K562 (cell line): ENCODE data around the gene CNDP2. TPM values are rescaled to one million over a fixed set of nuclear protein-coding genes. Genes with fewer than 3 reads are reported as not detected.

ENCODE experiments used
- ATAC-seq: fragments of 200-7000 bp; cut with Tn5 transposase; 3 replicates; pipeline ENCODE4 v1.9.1; 2020; ENCODE audit warnings: moderate library complexity
- BruUV-seq: library from RNA; stranded (reverse); fragments of 400-500 nt; replicated peaks from 2 replicates; lab custom pipeline; 2021; lab: Mats Ljungman, UMichigan
- CTCF ChIA-PET: fragments of 300-600 bp; formaldehyde crosslinking; extraction: SDS; loops from one replicate; lab custom pipeline; 2021; ENCODE audit warnings: low intra/inter-chr PET ratio; lab: Yijun Ruan, JAX
- POLR2A ChIA-PET: fragments of 300-600, 350-650 bp; sonication (Branson Sonifier 250); formaldehyde crosslinking; extraction: SDS; loops from one replicate; lab custom pipeline; 2021; ENCODE audit warnings: antibody characterized with exemption, inconsistent platforms; lab: Yijun Ruan, JAX
- DNase-seq, 4 experiments: peaks; one replicate each; pipeline versions ENCODE4 v3.0.0 to v3.0.0-alpha.2; 2011 to 2018; ENCODE audit warnings: low spot score in 3 of 4, mixed read lengths in 3 of 4; ENCODE audit errors: extremely low read depth in 1 of 4
- FAIRE-seq: peaks from 2 replicates; lab custom pipeline; 2011; peaks lifted over from hg19 to GRCh38; lab: Jason Lieb, UNC
- H2AFZ ChIP-seq: 2 replicates; pipeline ENCODE4 v1.6.0; 2011; ENCODE audit warnings: low read depth, low read length, control low read depth, inconsistent platforms
- H3K27ac ChIP-seq: fragments of 200-600 bp; 3 replicates; pipeline ENCODE4 v1.8.0; 2011; ENCODE audit warnings: low read depth, mild to moderate bottlenecking, control low read depth, inconsistent platforms, low read length, moderate library complexity, mixed read lengths; ENCODE audit errors: extremely low read depth
- H3K27me3 ChIP-seq, 2 experiments: fragments of 300-600 bp in 1 of 2; 2 replicates in 1 of 2; 3 replicates in 1 of 2; pipeline versions ENCODE4 v1.6.0 to v1.8.0; 2011; ENCODE audit warnings: inconsistent platforms in 2 of 2, low read length in 2 of 2, mild to moderate bottlenecking in 1 of 2, mixed read lengths in 1 of 2, moderate library complexity in 1 of 2; ENCODE audit not compliant: control insufficient read depth in 2 of 2, insufficient read depth in 2 of 2
- H3K36me3 ChIP-seq: fragments of 300-600 bp; 3 replicates; pipeline ENCODE4 v1.8.0; 2011; ENCODE audit warnings: mild to moderate bottlenecking, low read length, inconsistent platforms; ENCODE audit not compliant: control insufficient read depth, insufficient read depth
- H3K4me1 ChIP-seq, 2 experiments: fragments of 200-600 bp in 1 of 2; replicated peaks in 1 of 2; 2 replicates in 1 of 2; 3 replicates in 1 of 2; pipeline versions ENCODE4 v1.5.1 to v1.8.0; 2011; ENCODE audit warnings: inconsistent platforms in 2 of 2, low read length in 2 of 2, mild to moderate bottlenecking in 1 of 2, mixed read lengths in 1 of 2, moderate library complexity in 1 of 2; ENCODE audit not compliant: control insufficient read depth in 2 of 2, insufficient read depth in 2 of 2
- H3K4me2 ChIP-seq: 2 replicates; pipeline ENCODE4 v1.6.1; 2011; ENCODE audit warnings: low read length, control low read depth, inconsistent platforms, mixed read lengths; ENCODE audit not compliant: insufficient read depth
- H3K4me3 ChIP-seq: fragments of 200-600 bp; sonication (generic), shearing (Covaris generic); 2 replicates; pipeline ENCODE4 v1.5.1; 2016; ENCODE audit warnings: control low read depth, inconsistent platforms
- H3K79me2 ChIP-seq: fragments of 200-600 bp; 3 replicates; pipeline ENCODE4 v1.8.0; 2011; ENCODE audit warnings: low read length, inconsistent platforms; ENCODE audit not compliant: control insufficient read depth, insufficient read depth
- H3K9ac ChIP-seq, 2 experiments: 2 replicates each; pipeline versions ENCODE4 v1.6.0 to v1.6.1; 2011; ENCODE audit warnings: low read depth in 2 of 2, low read length in 2 of 2, control low read depth in 1 of 2, inconsistent platforms in 1 of 2, mild to moderate bottlenecking in 1 of 2, mixed read lengths in 1 of 2; ENCODE audit not compliant: insufficient read depth in 1 of 2
- H3K9me1 ChIP-seq: one replicate; pipeline ENCODE4 v1.6.0; 2011; ENCODE audit warnings: inconsistent platforms, mild to moderate bottlenecking, low read length, moderate library complexity; ENCODE audit not compliant: control insufficient read depth, insufficient read depth
- H3K9me3 ChIP-seq: replicated peaks from 2 replicates; pipeline ENCODE4 v1.5.1; 2011; ENCODE audit warnings: low read depth, low read length, inconsistent platforms; ENCODE audit not compliant: control insufficient read depth, insufficient read depth
- H4K20me1 ChIP-seq: replicated peaks from 2 replicates; pipeline ENCODE4 v1.6.1; 2011; ENCODE audit warnings: low read length, inconsistent platforms, mixed read lengths; ENCODE audit not compliant: control insufficient read depth, insufficient read depth
- ADNP ChIP-seq: fragments of 200-800 bp; sonication (Bioruptor generic); IDR thresholded peaks from 2 replicates; pipeline ENCODE4 v1.6.1; 2016; ENCODE audit warnings: missing genetic modification characterization, missing compliant biosample characterization
- ILF3 ChIP-seq: fragments of 450-650 bp; IDR thresholded peaks from 2 replicates; pipeline ENCODE4 v1.6.1; 2018; ENCODE audit warnings: antibody characterized with exemption, mild to moderate bottlenecking, moderate library complexity, borderline replicate concordance
- NFRKB ChIP-seq: fragments of 450-650 bp; IDR thresholded peaks from 2 replicates; pipeline ENCODE4 v1.6.1; 2016; ENCODE audit warnings: low read depth
- RBM39 ChIP-seq: fragments of 200-400 bp; formaldehyde crosslinking; optimal IDR thresholded peaks from 2 replicates; pipeline ENCODE3; 2018; ENCODE audit warnings: low read depth, low read length
- TAF15 ChIP-seq: fragments of 200-400 bp; formaldehyde crosslinking; IDR thresholded peaks from 2 replicates; pipeline ENCODE4 v1.6.1; 2017; ENCODE audit warnings: mild to moderate bottlenecking, low read depth, low read length, moderate library complexity
- TAF9B ChIP-seq: fragments of 450-650 bp; IDR thresholded peaks from 2 replicates; pipeline ENCODE4 v1.6.1; 2018; ENCODE audit warnings: mild to moderate bottlenecking; ENCODE audit not compliant: partially characterized antibody
- ZC3H8 ChIP-seq: fragments of 450-650 bp; IDR thresholded peaks from 2 replicates; pipeline ENCODE4 v1.6.1; 2017
- ZNF175 ChIP-seq: fragments of 200-800 bp; sonication (Bioruptor generic); IDR thresholded peaks from 2 replicates; pipeline ENCODE4 v1.6.1; 2016; ENCODE audit warnings: low read depth, mild to moderate bottlenecking, missing genetic modification characterization, missing compliant biosample characterization
- ZNF431 ChIP-seq: sonication (generic); formaldehyde crosslinking; IDR thresholded peaks from 2 replicates; pipeline ENCODE4 v1.8.0; 2022; ENCODE audit warnings: mild to moderate bottlenecking, missing genetic modification reagents
- ZNF444 ChIP-seq: fragments of 250-450 bp; sonication (Bioruptor Pico); IDR thresholded peaks from 2 replicates; pipeline ENCODE4 v1.4.0; 2020; ENCODE audit warnings: mild to moderate bottlenecking, moderate library complexity
- WGBS: fragments of 100-300 bp; shearing (Covaris generic); methylation state at CpG from one replicate; pipeline ENCODE4 v1.1.6; 2016; ENCODE audit warnings: low coverage, mixed read lengths; ENCODE audit not compliant: insufficient coverage; ENCODE audit errors: missing lambda C conversion rate; 5-methylcytosine and 5-hydroxymethylcytosine counted together
- in situ Hi-C: fragments of 300-500 bp; cut with MboI; formaldehyde crosslinking; loops from 4 replicates; pipeline ENCODE4 v1.15.0; 2018; ENCODE audit warnings: inconsistent platforms, mixed read lengths
- intact Hi-C: fragments of 100-400 bp; cut with micrococcal nuclease; formaldehyde crosslinking; loops from 2 replicates; pipeline ENCODE4 v1.14.2; 2022
- polyA plus RNA-seq, 8 experiments: library from polyadenylated mRNA; depleted of rRNA in 4 of 8; stranded (reverse) in 5 of 8; unstranded in 3 of 8; fragments of >200 nt; fragmentation: Nextera tagmentation in 2 of 8; fragmentation: Illumina TruSeq in 1 of 8; extraction: Ambion mirVana in 2 of 8; extraction: Trizol in 1 of 8; gene quantifications; 2 replicates each; pipeline versions ENCODE4 v1.2.1 to v1.2.3, GENCODE V29; 2011 to 2014; ENCODE audit warnings: inconsistent platforms in 1 of 8, missing spikeins in 1 of 8
- total RNA-seq, 7 experiments: library from RNA; depleted of rRNA in 6 of 7; stranded (reverse); fragments of >200 nt in 6 of 7; fragmentation: Illumina TruSeq in 2 of 7; extraction: Trizol in 2 of 7; gene quantifications; 2 replicates each; pipeline versions ENCODE4 v1.2.1 to v1.2.3, GENCODE V29; 2011 to 2021; ENCODE audit warnings: low replicate concordance in 1 of 7

CNDP2 gene
- total and polyA plus RNA-seq, 9 of the 15 experiments (the other 6 are each of a cell fraction or from before 2014, with no cell fraction given) = 34.1 to 128 (median 53.8) TPM

DNA sequence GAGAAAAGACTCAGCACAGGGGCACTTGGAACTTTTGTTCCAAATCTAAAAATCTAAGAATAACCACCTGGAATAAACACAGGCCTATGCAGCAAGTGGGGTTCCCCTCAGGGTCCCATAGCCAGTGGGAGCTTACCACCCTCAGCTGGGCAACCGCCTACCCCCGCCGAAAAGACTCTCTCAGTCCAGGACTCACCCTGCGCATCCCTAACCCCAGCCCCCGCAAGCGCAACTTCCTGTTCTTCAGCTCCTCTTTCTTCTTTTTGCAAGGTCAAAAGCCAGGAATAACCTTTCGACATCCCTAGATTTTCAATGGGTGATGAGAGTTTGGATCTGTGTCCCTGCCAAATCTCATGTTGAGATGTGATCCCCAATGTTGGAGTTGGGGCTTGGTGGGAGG lies 51.7 kb downstream of the CNDP2 start:
- FAIRE-seq (no peak), ATAC-seq (no peak), DNase-seq (no peak)
- no peaks in the 10 kb centered on the region for H3K9me3 ChIP-seq
- H3K36me3 ChIP-seq = no peaks in the 10 kb centered on the region
- H2AFZ ChIP-seq = no peak overlapping the region
- ChIA-PET CTCF (no interaction called here), POLR2A (no interaction called here)
- no peak overlapping the region for H3K4me2 ChIP-seq
- 3% methylated on average over 5 of the region's 7 CpGs for WGBS
- H3K27me3 ChIP-seq = peaks cover 6 to 23% of the 10 kb centered on the region in 2 experiments; a peak in 4 of 5 replicates
- H4K20me1 ChIP-seq = no peaks in the 10 kb centered on the region
- H3K27ac ChIP-seq = no peak overlapping the region
- no peaks in the 10 kb centered on the region for H3K4me1 ChIP-seq
- in situ Hi-C loops = no loop called here
- H3K9ac ChIP-seq = no peak overlapping the region
- TF ChIP-seq TAF15 (no peak), ADNP (no peak), NFRKB (no peak), ZNF444 (CRISPR knock-in tag) (no peak), ZNF431 (CRISPR knock-in tag) (no peak), ILF3 (no peak), ZNF175 (CRISPR knock-in tag) (no peak), RBM39 (no peak), TAF9B (no peak), ZC3H8 (no peak)
- H3K9me1 ChIP-seq = no peaks in the 10 kb centered on the region
- BruUV-seq = no TSS peak
- no peaks in the 10 kb centered on the region for H3K79me2 ChIP-seq
- no peak overlapping the region for H3K4me3 ChIP-seq
- intact Hi-C loops = no loop called here
